CD1c-positive myeloid dendritic cell (primary cell): Measurements from ENCODE around the gene CRHR2.
A peak's percentile ranks its signal among the peaks of the same experiment; 100 is the strongest.

Experiments
- DNase-seq: peaks from one replicate; pipeline ENCODE4 v3.0.0-alpha.2; 2016; ENCODE audit errors: extremely low spot score

CRHR2 gene

GRCh38 chr7:30679664-30680063, 2.6 kb downstream of the CRHR2 start:
- no peak for DNase-seq

- DNase-seq, result no peak
These were observed 3.5 kb downstream of the CRHR2 start for GRCh38 chr7:30678805-30679204.

- no peak for DNase-seq
These were observed 7.4 kb downstream of the CRHR2 start for GRCh38 chr7:30674876-30675275.

DNA sequence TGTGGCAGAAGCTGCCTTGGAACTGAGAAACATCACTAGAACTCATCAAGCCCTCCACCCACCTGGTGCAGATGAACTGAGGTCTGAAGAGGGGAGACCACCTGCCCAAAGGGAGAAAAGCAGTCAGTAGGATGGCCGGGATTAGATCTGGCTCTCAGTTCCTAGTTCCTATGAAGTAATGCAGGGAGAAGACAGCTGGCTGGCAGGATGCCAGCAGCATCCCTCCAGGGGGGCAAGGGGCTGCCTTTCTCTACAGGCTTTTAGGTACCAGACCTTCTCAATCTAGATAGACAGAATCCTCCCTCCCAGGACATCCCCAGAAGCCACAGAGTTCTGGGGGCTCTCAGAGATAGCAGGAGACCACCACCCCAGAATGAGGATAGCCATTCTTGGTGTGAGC, 7.8 kb downstream of the CRHR2 start:
- DNase-seq, result no peak

- DNase-seq, result peak; percentile 32
These were observed 10.3 kb downstream of the CRHR2 start for GRCh38 chr7:30671793-30672465.

DNA sequence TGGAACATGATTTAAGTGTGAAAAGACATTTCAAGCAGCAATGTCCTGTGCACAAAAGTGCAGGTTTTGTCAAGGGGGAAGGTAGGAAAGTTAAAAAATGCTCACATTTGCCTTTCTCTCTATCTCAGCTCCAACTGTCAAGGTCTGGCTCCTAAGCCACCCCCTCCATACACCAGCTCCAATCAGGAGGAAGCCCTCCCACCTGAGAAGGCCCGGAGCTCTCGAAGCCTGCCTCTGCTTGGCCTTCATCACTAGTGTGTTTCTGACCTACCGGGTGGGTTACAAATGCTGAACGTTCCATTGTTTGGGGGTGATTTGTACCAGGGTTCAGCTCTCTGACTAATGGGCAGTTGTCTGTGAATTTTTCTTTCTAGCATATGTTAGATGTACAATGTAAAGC, 14.2 kb downstream of the CRHR2 start:
- DNase-seq, result no peak

- no peak for DNase-seq
These were observed 15.1 kb downstream of the CRHR2 start for GRCh38 chr7:30667172-30667571.

DNA sequence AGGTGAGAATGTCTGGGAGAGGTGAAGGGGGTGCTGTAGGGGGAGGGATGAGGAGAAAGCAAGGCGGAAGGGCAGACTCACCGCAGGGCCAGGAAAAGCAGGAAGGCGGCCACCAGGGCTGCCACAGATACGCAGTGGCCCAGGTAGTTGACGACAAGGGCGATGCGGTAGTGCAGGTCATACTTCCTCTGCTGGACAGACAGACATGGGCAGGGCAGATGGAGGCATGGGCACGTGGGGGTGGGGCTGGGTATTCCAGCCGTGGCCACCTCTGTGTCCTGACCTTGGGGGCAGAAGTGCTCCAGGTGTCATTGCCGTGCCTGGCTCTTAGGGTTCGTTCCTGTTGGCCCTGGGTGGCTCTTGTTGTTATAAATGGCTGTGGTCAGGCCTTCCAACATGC, 16.8 kb downstream of the CRHR2 start:
- no peak for DNase-seq

DNA sequence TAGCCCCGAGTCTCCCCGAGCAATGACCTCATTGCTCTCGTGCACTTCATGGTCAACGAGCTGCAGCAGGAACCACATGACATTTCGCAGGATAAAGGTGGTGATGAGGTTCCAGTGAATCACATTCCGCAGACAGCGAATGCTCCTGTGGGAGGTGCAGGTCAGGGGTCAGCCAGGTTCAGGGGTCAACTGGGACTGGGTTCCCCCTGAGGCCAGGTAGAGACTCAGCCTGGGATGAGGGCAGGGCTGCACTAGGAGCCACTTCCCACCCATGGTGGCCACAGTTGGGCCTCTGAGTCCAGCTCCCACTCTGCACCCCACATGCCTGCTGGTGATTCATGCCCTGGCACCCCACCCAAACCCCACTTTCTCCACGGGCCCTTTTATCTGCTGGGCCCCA, 17.2 kb downstream of the CRHR2 start:
- no peak for DNase-seq

- no peak for DNase-seq
These were observed 17.9 kb downstream of the CRHR2 start for GRCh38 chr7:30664184-30664885.

- no peak for DNase-seq
These were observed 18.8 kb downstream of the CRHR2 start for GRCh38 chr7:30663414-30663813.

DNA sequence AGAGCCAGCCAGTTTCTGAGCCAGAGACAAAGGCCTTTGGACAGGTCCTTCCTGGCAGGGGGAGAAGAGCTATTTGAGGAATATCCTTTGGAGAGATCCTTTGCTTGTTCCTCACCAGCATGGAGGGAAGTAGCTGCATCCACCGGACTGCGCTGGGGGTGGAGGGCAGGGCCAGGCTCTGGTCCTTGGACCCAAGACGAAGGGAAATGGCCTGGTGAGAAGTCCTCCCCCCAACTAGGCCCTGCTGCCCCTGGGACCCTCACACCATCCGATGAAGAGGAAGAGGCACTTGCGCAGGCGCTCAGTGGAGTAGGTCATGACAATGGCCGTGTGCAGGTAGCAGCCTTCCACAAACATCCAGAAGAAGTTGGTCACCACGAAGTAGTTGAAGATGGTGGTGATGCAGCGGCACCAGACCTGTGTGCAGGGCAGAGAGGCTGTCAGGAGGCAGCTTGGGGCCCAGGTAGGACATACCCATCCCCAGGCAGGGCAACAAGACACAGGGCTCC, 19.8 kb downstream of the CRHR2 start:
- no peak for DNase-seq

DNA sequence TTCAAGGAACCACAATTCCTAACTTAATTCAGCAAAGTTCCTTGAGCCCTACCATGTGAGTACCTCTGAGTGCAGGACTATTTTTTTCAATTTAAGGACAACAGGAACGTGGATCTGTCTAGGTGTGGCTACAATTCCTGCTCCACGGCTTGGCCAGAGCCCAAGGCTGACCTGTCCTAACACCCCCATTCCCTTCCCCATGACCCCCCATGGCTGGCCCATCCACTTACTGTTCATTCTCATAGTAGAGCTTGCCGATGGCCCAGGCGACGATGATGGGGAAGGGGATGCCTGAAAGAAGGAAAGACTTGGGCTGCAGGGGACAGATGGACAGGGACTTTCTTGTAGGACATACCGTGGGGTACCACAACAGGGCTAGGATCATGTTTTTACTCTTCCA, 20.3 kb downstream of the CRHR2 start:
- DNase-seq, result no peak

- DNase-seq, result no peak
These were observed 21.7 kb downstream of the CRHR2 start for GRCh38 chr7:30660331-30661255.

DNA sequence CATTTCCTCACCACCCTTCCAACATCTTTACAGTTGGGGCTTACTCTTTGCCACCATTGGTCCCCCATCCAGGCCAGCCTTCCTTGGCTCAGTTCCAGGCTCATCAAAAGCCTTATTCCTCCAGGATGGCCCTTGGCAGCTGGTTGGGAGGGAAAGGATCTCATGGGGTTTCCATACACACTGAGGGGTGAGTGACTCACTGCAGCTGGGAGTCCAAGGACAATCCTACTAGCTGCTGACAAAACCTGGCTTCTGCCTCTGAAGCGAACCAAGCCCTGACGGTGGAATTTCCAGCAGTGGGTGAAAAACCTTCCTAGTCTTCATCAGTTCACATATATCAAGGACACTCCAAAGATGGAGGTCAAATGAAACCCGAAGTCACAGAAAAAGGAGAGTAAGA, 22.9 kb downstream of the CRHR2 start:
- no peak for DNase-seq

DNA sequence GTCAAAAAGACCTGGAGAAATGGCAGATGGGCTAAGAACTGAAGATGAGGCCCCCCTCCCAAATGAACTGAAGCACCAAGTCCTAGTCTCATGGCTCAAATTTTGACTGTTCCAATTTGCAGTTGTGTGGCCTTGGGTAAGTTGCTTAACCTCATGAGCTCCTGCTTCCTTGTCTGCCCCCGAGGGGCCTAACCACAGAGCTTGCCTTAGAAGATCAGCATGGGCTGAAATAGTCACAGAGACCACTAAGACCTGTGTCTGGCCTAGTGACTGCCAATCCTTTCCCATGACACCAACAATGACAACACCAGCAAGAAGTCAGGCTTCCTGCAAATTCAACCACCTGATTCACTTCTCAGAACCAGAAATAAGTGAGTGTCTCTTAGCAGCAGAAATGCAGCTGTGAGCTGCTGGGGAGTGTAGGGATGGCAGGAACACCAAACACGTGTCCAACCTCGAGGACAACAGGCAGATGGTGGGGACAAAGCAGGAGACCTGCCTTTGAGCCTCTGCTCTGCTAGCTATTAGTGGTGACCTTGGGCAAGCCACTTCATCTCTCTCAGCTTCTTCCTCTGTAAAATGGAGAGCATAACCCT, 23.7 kb downstream of the CRHR2 start:
- DNase-seq, result no peak

GRCh38 chr7:30657131-30657530, 25.1 kb downstream of the CRHR2 start:
- DNase-seq, result no peak

DNA sequence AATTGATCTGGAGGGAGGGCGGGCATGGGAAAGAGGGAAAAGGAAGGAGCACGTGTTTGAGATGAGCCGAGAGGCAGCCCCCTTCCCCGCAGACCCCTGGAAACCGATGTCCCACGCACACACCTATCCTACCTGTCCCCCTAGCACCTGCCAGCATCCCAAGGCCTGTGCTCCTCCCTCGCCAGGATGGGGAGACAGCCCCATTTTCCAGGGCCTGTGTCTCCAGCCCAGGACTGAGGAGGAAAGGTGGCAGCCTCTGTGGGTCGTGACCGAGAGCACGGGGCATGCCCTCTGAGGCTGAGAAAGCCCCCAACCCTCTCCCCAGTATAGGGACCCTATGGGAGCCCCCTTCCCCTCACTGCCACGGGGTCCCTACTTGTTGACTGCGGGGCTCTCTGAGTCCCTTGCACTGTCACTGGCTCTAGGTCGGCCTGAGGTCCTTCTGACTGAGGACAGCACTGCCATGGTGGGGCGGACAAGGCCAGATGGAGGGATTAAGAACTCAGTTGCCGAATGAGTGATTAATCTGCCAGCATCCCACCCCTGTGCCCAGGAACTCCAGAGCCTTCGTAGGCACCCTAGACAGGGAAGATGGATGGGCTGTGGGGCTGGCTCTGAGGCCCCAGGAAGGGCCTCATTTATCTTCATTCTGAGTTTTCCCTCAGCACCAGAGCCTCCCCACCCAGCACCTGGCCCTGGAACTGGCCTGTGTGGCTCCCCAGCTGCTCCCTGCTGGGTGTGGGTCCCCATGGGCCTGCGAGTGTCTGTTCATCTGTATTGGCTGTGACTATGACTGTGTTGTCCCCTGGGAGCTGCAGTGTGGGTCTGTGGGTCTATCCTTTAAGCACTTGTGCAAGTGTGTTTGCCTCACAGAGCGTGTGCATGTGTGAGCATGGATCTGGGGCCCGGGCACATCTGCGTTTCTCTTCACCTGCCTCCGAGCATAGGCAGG, 26.0 kb downstream of the CRHR2 start:
- no peak for DNase-seq

- no peak for DNase-seq
These were observed 26.9 kb downstream of the CRHR2 start for GRCh38 chr7:30655096-30655970.
